IPS-NIHi7 (cell line): ENCODE data around the gene VSX1.

Source experiments
- DNase-seq: peaks from one replicate; pipeline ENCODE4 v3.0.0; 2012; ENCODE audit warnings: mixed read lengths; ENCODE audit errors: extremely low spot score

Gene VSX1

GRCh38 chr20:25040438-25040831, 41.5 kb downstream of the VSX1 start:
- no peak for DNase-seq

- no peak for DNase-seq
Measured at GRCh38 chr20:25039697-25040437, 42.1 kb downstream of the VSX1 start.

- no peak for DNase-seq
Measured at GRCh38 chr20:25038591-25039015, 43.3 kb downstream of the VSX1 start.

- no peak for DNase-seq
Measured at GRCh38 chr20:25038103-25038410, 43.9 kb downstream of the VSX1 start.

GRCh38 chr20:25037288-25038102, 44.4 kb downstream of the VSX1 start:
- DNase-seq = no peak

- DNase-seq = no peak
Measured at GRCh38 chr20:25036331-25036936, 45.5 kb downstream of the VSX1 start.

GRCh38 chr20:25035921-25036320, 46.0 kb downstream of the VSX1 start:
- DNase-seq = no peak

- DNase-seq = no peak
Measured at GRCh38 chr20:25033924-25034300, 48.0 kb downstream of the VSX1 start.

- DNase-seq = no peak
Measured at GRCh38 chr20:25033265-25033923, 48.5 kb downstream of the VSX1 start.

- DNase-seq = peak; percentile 32
Measured at GRCh38 chr20:25032478-25033264, 49.3 kb downstream of the VSX1 start.

GRCh38 chr20:25032065-25032477, 49.9 kb downstream of the VSX1 start:
- DNase-seq = no peak

- DNase-seq = no peak
Measured at GRCh38 chr20:25031241-25031640, 50.7 kb downstream of the VSX1 start.

GRCh38 chr20:25030649-25031207, 51.2 kb downstream of the VSX1 start:
- no peak for DNase-seq

- no peak for DNase-seq
Measured at GRCh38 chr20:25030007-25030648, 51.8 kb downstream of the VSX1 start.

GRCh38 chr20:25025986-25026605, 55.8 kb downstream of the VSX1 start:
- no peak for DNase-seq
